AG09309 (cell line): ENCODE results near the gene MYL11.
A peak's percentile ranks its signal among the peaks of the same experiment; 100 is the strongest.

ENCODE experiments used
- DNase-seq: peaks from one replicate; pipeline ENCODE4 v3.0.0-alpha.2; 2010; ENCODE audit warnings: low read depth
- H3K4me3 ChIP-seq: 2 replicates; pipeline ENCODE4 v1.5.1; 2011; ENCODE audit warnings: mild to moderate bottlenecking, low read depth, low read length, moderate library complexity; ENCODE audit not compliant: control insufficient read depth
- CTCF ChIP-seq: IDR thresholded peaks from 2 replicates; pipeline ENCODE4 v1.5.1; 2011; ENCODE audit warnings: mild to moderate bottlenecking, low read depth, low read length, inconsistent platforms; ENCODE audit not compliant: insufficient read depth, control insufficient read depth; ENCODE audit errors: missing control alignments

The MYL11 gene

DNA sequence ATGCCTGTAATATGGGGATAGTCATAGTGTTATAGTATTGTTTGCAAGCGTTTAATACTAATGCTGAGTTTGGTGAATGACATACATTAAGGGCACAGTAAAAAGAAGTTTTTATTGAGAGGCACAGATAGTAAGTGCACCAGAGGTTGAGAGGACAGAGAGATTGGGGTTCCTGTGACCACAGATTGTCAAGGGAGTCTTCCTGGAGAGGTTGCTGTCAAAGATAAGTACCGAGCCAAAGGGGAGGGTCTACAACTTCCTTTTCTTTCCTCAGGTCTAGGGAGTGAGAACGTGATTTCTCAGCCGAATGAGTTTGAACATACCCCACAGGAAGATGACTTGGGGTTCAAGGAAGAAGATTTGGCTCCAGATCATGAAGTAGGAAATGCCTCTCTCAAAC lies 22.5 kb downstream of the MYL11 start:
- no peak overlapping the region for H3K4me3 ChIP-seq
- DNase-seq: no peak
- no peak for TF ChIP-seq CTCF

DNA sequence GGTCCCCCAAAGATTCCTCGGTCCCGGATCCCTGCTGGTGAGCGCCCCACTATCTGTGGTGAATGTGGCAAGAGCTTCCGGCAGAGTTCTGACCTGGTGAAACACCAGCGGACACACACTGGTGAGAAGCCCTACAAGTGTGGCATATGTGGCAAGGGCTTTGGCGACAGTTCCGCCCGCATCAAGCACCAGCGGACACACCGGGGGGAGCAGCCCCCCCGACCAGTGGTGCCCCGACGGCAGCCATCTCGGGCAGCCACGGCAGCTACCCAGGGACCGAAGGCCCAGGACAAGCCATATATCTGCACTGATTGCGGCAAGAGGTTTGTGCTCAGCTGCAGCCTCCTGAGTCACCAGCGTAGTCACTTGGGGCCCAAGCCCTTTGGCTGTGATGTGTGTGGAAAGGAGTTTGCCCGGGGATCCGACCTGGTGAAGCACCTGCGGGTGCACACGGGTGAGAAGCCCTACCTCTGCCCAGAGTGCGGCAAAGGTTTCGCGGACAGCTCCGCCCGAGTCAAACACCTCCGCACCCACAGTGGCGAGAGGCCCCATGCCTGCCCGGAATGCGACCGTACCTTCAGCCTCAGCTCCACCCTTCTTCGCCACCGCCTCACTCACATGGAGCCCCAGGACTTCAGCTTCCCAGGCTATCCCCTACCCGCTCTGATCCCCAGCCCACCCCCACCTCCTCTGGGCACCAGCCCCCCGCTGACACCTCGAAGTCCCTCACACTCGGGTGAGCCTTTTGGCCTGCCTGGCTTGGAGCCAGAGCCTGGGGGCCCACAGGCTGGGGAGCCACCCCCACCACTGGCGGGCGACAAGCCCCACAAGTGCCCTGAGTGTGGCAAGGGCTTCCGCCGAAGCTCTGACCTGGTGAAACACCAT lies 23.4 kb downstream of the MYL11 start:
- H3K4me3 ChIP-seq: no peak overlapping the region
- TF ChIP-seq CTCF: no peak
- DNase-seq: no peak

GRCh38 chr16:30398661-30399434 lies 24.2 kb downstream of the MYL11 start:
- no peak for DNase-seq
- no peak overlapping the region for H3K4me3 ChIP-seq
- no peak for TF ChIP-seq CTCF

DNA sequence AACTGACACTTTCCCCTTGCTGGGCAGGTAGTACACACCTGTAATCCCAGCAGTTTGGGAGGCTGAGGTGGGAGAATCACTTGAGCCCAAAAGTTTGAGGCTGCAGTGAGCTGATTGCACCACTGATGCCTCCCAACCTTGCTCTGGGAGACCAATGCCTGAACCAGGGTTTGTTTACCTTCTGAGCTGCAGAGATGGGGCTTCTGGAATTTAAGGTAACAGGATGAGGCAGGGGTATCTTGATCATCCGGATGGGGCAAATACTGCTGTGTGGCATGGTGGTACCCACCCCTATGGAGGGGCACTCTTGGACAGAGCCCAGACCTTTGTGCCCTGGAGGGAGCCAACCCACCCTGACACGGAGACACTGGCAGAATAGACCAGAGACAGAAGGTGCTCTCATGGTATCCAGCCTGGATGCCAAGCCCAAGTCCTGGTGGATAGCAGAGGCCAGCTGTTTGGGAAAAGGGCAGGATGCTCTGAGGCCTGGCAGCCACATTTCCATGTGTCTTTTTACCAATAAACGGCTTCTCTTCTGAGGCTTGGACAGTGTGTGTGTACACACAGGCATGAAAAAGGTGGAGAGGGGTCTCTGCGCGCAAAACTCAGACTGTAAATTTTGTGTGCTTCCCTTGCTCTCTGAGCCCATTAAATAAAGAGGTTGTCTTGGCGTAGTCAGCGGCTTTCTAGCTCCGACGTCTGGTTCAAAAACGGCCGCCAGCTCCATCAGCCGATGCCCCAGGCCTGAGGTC lies 25.0 kb downstream of the MYL11 start:
- H3K4me3 ChIP-seq: peak overlapping the region; percentile 71
- no peak for DNase-seq
- TF ChIP-seq CTCF: no peak

- no peak for TF ChIP-seq CTCF
- no peak overlapping the region for H3K4me3 ChIP-seq
- no peak for DNase-seq
Measured at GRCh38 chr16:30401768-30402425, 27.3 kb downstream of the MYL11 start.

DNA sequence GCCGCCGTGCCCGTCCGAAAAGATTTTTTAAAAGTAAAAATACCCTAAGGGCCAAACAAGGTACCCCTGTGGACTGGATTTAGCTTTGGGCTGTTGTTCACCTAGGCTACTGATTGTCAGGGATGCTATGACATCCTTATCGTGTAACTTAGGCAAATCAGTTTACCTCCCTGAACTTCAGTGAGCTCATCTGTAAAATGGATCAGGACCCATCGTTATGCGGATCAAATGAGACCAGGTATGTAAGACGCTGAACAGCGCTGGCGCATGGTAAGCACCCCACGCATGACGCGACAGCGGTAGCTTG lies 32.1 kb downstream of the MYL11 start:
- no peak for TF ChIP-seq CTCF
- H3K4me3 ChIP-seq: peak overlapping the region; percentile 43
- DNase-seq: no peak
